Cardiac fibroblast (primary cell): ENCODE measurements around the gene LRRC75A.

Experiments
- DNase-seq, 2 donors: peaks; one replicate each; pipeline versions ENCODE4 v3.0.0 to v3.0.0-alpha.2; 2010; ENCODE audit warnings: low read depth in 2 of 2
- H3K4me3 ChIP-seq, 2 donors: replicated peaks in 1 of 2; 1 replicate in 1 of 2; 2 replicates in 1 of 2; pipeline ENCODE4 v1.5.1; 2011; ENCODE audit warnings: low read depth in 2 of 2, low read length in 2 of 2, mild to moderate bottlenecking in 2 of 2, moderate library complexity in 1 of 2
- TF ChIP-seq, protein P1 (sequence below): IDR thresholded peaks from one replicate; pipeline ENCODE4 v1.5.1; 2011; ENCODE audit warnings: low read depth, mild to moderate bottlenecking, low read length, inconsistent platforms

LRRC75A gene

DNA sequence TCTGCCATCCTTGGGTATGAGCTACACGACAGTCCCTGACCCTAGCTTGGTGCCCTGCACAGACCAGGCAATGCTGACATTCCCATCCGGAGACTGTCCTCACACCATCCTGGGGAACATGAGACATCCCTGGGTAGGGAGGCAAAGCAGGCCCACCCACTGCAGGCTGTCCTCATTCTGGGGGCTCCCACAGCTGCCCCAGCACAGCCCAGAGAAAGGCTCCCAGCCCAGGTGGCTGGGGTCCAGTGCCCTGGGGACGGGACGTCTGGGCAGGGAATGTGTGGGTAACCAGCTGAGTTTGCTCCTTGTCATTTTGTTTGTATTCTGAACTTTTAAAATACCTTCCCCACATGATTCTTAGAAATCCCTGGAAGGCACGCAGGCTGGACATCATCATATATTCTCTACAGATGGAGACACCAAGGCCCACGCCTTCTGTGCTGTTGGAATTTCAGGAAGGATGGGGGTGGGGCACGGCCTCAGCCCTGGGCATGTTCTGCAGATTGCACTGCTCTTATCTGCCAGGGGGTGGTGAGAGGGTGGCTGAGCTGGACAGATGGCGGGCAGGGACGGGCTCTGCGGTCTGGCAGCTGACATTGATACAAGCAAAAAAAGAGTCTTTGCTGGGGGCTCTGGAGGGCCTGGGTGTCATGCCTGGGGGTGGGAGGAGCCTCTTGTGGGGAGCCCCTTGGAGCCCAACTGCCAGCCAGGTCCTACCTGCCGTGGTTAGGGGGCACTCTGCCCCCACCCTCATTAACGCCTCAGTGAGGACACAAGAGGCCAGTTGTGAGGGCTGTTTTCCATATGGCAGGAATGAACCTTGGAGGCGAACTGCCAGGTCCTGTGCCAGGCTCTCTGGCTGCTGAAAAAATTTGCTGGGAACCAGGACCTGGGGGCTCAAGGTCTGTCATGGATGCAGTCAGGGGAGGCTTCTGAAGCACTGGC lies 28.4 kb downstream of the LRRC75A start:
- TF ChIP-seq, protein P1, sequence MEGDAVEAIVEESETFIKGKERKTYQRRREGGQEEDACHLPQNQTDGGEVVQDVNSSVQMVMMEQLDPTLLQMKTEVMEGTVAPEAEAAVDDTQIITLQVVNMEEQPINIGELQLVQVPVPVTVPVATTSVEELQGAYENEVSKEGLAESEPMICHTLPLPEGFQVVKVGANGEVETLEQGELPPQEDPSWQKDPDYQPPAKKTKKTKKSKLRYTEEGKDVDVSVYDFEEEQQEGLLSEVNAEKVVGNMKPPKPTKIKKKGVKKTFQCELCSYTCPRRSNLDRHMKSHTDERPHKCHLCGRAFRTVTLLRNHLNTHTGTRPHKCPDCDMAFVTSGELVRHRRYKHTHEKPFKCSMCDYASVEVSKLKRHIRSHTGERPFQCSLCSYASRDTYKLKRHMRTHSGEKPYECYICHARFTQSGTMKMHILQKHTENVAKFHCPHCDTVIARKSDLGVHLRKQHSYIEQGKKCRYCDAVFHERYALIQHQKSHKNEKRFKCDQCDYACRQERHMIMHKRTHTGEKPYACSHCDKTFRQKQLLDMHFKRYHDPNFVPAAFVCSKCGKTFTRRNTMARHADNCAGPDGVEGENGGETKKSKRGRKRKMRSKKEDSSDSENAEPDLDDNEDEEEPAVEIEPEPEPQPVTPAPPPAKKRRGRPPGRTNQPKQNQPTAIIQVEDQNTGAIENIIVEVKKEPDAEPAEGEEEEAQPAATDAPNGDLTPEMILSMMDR, result no peak
- peak in 1 of 2 donors; percentile 74 for DNase-seq
- no peak overlapping the region for H3K4me3 ChIP-seq

DNA sequence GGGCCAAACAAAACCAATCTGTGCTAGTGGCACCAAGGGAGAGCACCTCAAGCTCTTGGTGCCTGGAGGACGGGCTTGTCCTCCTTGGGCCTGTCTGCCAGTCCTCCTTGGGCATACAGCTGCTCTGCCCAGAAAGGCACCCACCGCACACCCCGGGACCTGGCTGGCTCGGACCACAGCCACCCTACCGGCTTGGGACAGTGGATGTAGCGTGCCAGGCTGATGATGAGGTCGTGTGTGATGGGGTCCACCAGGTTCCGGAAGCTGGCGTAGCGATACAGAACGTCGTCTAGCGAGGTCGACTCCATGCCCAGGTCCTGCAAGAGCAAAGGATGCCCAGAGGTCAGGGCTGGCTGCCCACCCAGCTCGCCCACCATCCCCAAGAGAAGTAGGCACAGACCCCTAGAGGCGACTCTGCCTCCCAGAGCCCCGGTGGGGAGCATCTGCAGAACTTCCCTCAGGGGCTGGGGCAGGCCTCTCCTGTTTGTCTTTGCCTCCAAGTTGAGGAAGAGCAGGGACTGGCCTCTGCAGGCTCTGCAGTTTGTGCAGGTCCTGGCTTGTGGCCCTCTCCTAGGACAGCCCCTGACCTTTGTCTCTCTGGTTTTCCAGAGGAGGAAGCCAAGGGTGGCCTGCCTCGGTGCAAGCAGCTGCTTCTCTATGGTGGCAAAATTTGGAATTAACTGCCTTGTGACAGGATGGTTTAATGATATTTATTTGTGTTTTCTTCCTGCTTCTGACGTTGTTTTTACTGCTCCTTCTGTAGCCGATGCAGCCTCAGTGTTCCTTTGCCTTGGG lies 29.7 kb downstream of the LRRC75A start:
- DNase-seq, result no peak
- TF ChIP-seq, protein P1, result no peak
- H3K4me3 ChIP-seq, result no peak overlapping the region

- TF ChIP-seq, protein P1, result no peak
- no peak for DNase-seq
- no peak overlapping the region for H3K4me3 ChIP-seq
Measured at GRCh38 chr17:16461606-16461866, 30.5 kb downstream of the LRRC75A start.

DNA sequence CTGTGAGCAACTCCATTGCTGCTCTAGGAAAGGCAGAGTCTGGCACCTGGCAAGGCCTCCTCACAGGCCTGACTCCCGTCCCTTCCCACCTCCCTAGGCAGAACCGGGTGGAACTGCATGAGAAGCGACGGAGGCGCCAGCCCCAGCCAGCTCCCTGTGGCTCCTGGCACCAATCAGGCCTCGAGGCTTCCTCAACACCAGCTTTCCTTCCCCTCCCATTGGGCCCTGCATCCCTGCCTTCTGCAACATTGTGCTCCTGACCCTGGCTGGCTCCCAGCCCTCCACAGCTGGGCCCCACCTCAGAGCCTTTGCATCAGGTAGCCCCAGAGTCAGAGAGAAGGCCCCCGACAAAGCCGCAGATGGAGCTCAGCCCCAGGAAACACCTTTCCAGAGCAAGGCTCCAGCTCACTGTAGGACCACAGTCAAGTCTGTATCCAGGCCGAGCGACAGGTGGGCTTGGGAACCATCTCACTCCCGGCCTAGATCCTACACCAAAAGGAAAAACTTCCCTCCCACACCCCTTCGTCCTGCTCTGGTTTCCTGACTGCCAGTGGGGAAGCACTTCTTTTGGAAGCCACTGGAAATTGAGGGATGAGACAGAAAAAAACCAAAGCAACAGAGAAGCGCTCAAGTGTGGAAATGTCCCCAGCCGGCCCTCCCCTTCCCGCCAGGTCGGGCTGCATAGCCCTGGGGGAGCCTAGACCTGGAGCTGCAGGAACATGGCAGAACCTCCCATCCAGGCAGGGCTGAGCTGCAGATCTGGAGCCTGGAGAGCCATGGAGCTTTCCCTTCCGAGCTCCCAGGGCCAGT lies 31.0 kb downstream of the LRRC75A start:
- H3K4me3 ChIP-seq, result no peak overlapping the region
- TF ChIP-seq, protein P1, result no peak
- no peak for DNase-seq

GRCh38 chr17:16459855-16460550 lies 32.0 kb downstream of the LRRC75A start:
- no peak overlapping the region for H3K4me3 ChIP-seq
- TF ChIP-seq, protein P1, result no peak
- no peak for DNase-seq

DNA sequence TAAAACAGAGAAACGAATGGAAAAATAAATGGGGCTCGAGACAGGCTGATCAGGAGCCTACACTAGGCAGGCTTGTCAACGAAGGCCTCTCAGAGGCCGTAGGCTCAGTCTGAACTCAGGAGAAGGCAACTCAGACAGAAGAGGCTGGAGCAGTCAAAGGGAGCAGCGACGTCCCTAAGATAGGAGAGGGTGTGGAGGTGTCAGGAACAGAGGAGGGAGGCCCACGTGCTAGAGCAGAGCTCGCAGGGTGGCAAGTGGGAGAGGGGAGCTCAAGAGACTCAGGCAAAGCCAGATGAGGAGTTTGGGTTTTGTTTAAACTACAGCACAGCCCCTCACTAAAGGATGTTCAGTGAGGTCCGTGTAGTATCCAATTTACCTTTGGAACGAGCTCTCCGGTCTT lies 32.7 kb downstream of the LRRC75A start:
- TF ChIP-seq, protein P1, result no peak
- DNase-seq, result no peak
- no peak overlapping the region for H3K4me3 ChIP-seq
